KMS-11 (cell line): ENCODE measurements around the gene VTN.
A peak's percentile ranks its signal among the peaks of the same experiment; 100 is the strongest.

Experiments
- H2AFZ ChIP-seq: fragments of 200-600 bp; sonication (generic); 2 replicates; pipeline ENCODE4 v1.6.1; 2016; ENCODE audit warnings: antibody characterized with exemption, mixed run types, low read depth
- H3K27ac ChIP-seq: fragments of 200-600 bp; sonication (generic); 2 replicates; pipeline ENCODE4 v1.6.1; 2016; ENCODE audit warnings: mild to moderate bottlenecking, mixed run types
- H3K27me3 ChIP-seq: fragments of 200-600 bp; sonication (generic); 2 replicates; pipeline ENCODE4 v1.6.1; 2017; ENCODE audit warnings: mild to moderate bottlenecking, low read depth, mixed run types, moderate library complexity; ENCODE audit not compliant: insufficient read depth
- H3K36me3 ChIP-seq: fragments of 200-600 bp; sonication (generic); 2 replicates; pipeline ENCODE4 v1.6.1; 2017; ENCODE audit warnings: mild to moderate bottlenecking, mixed run types; ENCODE audit not compliant: insufficient read depth
- H3K4me1 ChIP-seq: fragments of 200-600 bp; sonication (generic); 2 replicates; pipeline ENCODE4 v1.6.1; 2016; ENCODE audit warnings: mild to moderate bottlenecking, low read depth, mixed run types; ENCODE audit not compliant: poor library complexity, severe bottlenecking
- H3K4me2 ChIP-seq: fragments of 200-600 bp; sonication (generic); 2 replicates; pipeline ENCODE4 v1.7.0; 2016; ENCODE audit warnings: mild to moderate bottlenecking, mixed run types
- H3K4me3 ChIP-seq: fragments of 200-600 bp; sonication (generic); IDR thresholded peaks from 2 replicates; pipeline ENCODE4 v1.6.1; 2017; ENCODE audit warnings: low read depth, low read length, mixed read lengths; ENCODE audit not compliant: insufficient read depth
- H3K79me2 ChIP-seq: fragments of 200-600 bp; sonication (generic); 2 replicates; pipeline ENCODE4 v1.6.1; 2016; ENCODE audit warnings: low read depth, mixed run types; ENCODE audit not compliant: insufficient read depth
- H3K9ac ChIP-seq: fragments of 200-600 bp; sonication (generic); 2 replicates; pipeline ENCODE4 v1.6.1; 2016; ENCODE audit warnings: mild to moderate bottlenecking, mixed run types
- H4K20me1 ChIP-seq: fragments of 200-600 bp; sonication (generic); 2 replicates; pipeline ENCODE4 v1.6.1; 2016; ENCODE audit warnings: mild to moderate bottlenecking, mixed run types; ENCODE audit not compliant: insufficient read depth
- TF ChIP-seq, protein P1 (sequence below): fragments of 200-600 bp; sonication (generic); conservative IDR thresholded peaks from 2 replicates; pipeline ENCODE4 v1.6.1; 2017; ENCODE audit warnings: low read depth, mild to moderate bottlenecking, antibody characterized with exemption, low read length, moderate library complexity, mixed read lengths

The VTN gene

DNA sequence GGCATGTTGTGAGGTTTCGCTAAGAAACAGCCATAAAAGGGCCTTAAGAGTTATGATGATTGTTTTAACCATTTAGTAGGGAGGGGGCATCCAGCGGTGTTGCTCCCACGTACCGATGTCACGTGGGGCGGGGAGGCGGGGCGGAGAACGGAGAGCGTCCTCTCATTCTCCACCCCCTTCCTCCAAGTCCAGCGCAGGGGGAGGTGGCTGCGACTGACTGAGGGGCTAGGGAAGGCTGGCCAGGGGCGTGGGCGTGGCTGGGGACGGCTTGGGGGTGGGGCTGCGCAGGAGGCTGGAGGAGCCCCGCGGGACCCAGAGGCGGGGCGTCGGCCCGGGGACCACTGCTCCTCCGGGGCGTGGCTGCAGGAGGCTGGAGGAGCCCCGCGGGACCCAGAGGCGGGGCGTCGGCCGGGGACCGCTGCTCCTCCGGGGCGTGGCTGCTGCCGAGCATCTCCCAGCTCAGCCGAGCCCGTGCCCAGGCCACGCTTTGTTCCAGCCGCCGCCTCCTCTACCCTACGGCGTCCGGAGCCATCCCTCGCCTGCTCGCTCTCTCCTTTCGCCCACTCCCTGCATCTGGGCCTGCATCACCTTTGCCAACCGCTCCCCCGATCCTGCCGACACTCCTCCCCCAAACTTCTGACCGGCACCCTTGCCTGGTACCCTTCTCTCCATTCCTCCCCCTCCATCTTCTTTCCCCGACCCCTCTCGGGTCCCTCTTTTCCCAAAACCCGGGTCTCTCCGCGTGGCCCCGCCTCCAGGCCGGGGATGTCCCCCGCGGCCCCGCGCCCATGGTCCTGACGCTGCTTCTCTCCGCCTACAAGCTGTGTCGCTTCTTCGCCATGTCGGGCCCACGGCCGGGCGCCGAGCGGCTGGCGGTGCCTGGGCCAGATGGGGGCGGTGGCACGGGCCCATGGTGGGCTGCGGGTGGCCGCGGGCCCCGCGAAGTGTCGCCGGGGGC, 1.4 kb upstream of the VTN start, which contains the start of gene SARM1:
SARM1 (plus strand) TSS at position 450 of the 958 bp plus-strand sequence; CDS start at position 789, 339 bp downstream.
- H2AFZ ChIP-seq = peak within 1 kb of the TSS; percentile 98
- H3K9ac ChIP-seq = peak within 1 kb of the TSS; percentile 41; the same call in 1 of the 2 replicates
- TF ChIP-seq, protein P1, sequence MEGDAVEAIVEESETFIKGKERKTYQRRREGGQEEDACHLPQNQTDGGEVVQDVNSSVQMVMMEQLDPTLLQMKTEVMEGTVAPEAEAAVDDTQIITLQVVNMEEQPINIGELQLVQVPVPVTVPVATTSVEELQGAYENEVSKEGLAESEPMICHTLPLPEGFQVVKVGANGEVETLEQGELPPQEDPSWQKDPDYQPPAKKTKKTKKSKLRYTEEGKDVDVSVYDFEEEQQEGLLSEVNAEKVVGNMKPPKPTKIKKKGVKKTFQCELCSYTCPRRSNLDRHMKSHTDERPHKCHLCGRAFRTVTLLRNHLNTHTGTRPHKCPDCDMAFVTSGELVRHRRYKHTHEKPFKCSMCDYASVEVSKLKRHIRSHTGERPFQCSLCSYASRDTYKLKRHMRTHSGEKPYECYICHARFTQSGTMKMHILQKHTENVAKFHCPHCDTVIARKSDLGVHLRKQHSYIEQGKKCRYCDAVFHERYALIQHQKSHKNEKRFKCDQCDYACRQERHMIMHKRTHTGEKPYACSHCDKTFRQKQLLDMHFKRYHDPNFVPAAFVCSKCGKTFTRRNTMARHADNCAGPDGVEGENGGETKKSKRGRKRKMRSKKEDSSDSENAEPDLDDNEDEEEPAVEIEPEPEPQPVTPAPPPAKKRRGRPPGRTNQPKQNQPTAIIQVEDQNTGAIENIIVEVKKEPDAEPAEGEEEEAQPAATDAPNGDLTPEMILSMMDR = no peak
- no peak within 1 kb of the TSS for H3K27ac ChIP-seq
- H3K4me3 ChIP-seq = no peak within 1 kb of the TSS
- H4K20me1 ChIP-seq = no peaks in the 10 kb centered on the region
- H3K4me2 ChIP-seq = peak within 1 kb of the TSS; percentile 94
- H3K36me3 ChIP-seq = no peaks in the 10 kb centered on the region
- no peaks in the 10 kb centered on the region; the same call in 1 of the 2 replicates for H3K27me3 ChIP-seq
- H3K79me2 ChIP-seq = no peaks in the 10 kb centered on the region
- H3K4me1 ChIP-seq = peaks cover 18% of the 10 kb centered on the region

DNA sequence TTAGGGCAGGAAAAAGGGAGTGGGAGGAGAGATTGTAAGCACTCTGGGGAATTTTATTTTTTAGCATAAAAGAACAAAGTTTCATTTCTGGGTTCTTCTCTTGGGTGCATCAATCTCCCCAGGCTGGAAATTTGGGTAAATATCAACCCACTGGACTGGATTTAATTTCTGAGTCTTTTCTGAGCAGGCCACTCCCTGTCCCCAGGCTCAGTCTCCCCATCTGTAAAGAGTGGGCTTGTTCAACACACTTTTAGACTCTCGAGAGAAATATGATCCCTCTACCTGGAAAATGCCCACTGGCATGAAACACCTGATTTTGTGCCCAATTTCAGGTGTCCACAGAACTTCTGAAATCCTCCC, 617 bp upstream of the VTN start:
- Histone ChIP-seq H3K27me3 (no peaks in the 10 kb centered on the region; the same call in 1 of the 2 replicates), H2AFZ (peak overlapping the region; percentile 98; the same call in 1 of the 2 replicates), H3K4me2 (peak overlapping the region; percentile 94), H3K9ac (no peak overlapping the region), H3K79me2 (no peaks in the 10 kb centered on the region), H3K36me3 (no peaks in the 10 kb centered on the region), H3K27ac (no peak overlapping the region), H4K20me1 (no peaks in the 10 kb centered on the region), H3K4me1 (peaks cover 18% of the 10 kb centered on the region), H3K4me3 (no peak overlapping the region)
- TF ChIP-seq, protein P1 = no peak

DNA sequence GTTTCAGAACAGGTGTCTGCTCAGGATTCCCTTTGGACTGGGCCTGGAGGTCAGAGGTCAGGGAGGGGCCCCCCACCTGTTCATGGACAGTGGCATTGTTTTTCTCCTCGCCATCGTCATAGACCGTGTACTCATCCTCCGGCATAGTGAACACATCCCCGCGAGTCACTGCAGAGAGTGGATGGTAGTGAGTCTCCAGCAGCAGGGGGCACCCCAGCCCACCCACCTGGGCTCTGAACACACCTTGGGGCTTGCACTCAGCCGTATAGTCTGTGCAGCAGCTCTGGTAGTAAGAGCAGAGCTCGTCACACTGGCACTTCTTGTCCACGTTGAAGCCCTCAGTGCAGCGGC, 448 bp downstream of the VTN start:
- Histone ChIP-seq H3K4me3 (no peak overlapping the region), H3K27ac (no peak overlapping the region), H3K27me3 (no peaks in the 10 kb centered on the region; the same call in 1 of the 2 replicates), H3K4me1 (peaks cover 18% of the 10 kb centered on the region), H2AFZ (no peak overlapping the region), H4K20me1 (no peaks in the 10 kb centered on the region), H3K79me2 (no peaks in the 10 kb centered on the region), H3K4me2 (no peak overlapping the region), H3K9ac (no peak overlapping the region), H3K36me3 (no peaks in the 10 kb centered on the region)
- TF ChIP-seq, protein P1 = no peak

DNA sequence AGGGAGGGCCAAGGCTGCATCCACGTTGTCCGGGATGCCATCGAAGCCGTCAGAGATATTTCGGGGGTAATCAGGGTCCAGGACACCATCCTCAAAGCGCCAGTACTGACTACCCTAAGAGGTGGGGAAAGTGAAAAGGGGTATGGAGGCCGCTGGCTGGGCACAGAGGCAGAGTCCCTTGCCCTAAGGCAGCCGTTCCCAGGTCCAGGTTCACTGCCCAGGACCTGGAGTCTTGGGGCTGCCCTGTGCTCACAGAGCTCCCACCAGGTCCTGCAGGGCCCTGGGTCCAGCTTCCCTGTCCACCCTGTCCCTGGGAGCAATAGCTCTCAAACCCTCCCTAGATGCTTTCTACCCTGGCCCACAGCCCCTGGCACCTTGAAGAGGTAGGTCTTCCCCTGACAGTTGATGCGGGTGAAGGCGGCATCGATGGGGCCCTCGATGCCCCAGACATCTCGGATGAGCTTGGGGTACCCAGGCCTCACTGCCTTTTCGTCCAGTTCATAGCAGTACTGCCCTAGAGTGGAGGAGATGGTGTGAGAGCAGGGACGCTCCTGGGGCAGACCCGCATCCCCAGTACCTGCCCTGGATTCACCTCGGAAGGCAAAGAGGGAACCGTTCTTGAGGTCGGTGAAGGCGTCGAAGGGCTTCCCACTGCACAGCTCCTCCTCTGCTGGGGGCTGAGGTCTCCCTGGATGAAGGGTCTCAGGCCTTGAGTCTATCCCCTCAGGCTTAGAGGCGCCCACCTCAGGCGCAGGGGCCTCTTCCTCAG, 1.0 kb downstream of the VTN start:
- Histone ChIP-seq H3K4me3 (no peak overlapping the region), H3K36me3 (no peaks in the 10 kb centered on the region), H3K4me2 (no peak overlapping the region), H3K4me1 (peaks cover 18% of the 10 kb centered on the region), H3K27me3 (no peaks in the 10 kb centered on the region; the same call in 1 of the 2 replicates), H2AFZ (no peak overlapping the region), H3K9ac (no peak overlapping the region), H3K27ac (no peak overlapping the region), H4K20me1 (no peaks in the 10 kb centered on the region), H3K79me2 (no peaks in the 10 kb centered on the region)
- TF ChIP-seq, protein P1 = no peak
